Adrenal gland (tissue), 5 donors: ENCODE measurements around the gene SLC43A3.

Experiments
- POLR2A ChIP-seq, 2 donors: fragments of 450-650 bp; IDR thresholded peaks; one replicate each; pipeline ENCODE4 v1.6.1; 2017; ENCODE audit warnings: antibody characterized with exemption in 2 of 2, mild to moderate bottlenecking in 2 of 2, moderate library complexity in 1 of 2
- TF ChIP-seq, protein P1 (sequence below), 6 experiments: fragments of 450-650 bp in 4 of 6; fragments of 200-600 bp in 2 of 6; sonication (generic) in 1 of 6; IDR thresholded peaks; 1 replicate in 5 of 6; 2 replicates in 1 of 6; pipeline versions ENCODE4 v1.5.1 to v1.8.0; 2016 to 2021; ENCODE audit warnings: antibody characterized with exemption in 6 of 6, mild to moderate bottlenecking in 2 of 6, moderate library complexity in 1 of 6
- donor health status: DM: no; HTN: no; CAD: no.

DNA sequence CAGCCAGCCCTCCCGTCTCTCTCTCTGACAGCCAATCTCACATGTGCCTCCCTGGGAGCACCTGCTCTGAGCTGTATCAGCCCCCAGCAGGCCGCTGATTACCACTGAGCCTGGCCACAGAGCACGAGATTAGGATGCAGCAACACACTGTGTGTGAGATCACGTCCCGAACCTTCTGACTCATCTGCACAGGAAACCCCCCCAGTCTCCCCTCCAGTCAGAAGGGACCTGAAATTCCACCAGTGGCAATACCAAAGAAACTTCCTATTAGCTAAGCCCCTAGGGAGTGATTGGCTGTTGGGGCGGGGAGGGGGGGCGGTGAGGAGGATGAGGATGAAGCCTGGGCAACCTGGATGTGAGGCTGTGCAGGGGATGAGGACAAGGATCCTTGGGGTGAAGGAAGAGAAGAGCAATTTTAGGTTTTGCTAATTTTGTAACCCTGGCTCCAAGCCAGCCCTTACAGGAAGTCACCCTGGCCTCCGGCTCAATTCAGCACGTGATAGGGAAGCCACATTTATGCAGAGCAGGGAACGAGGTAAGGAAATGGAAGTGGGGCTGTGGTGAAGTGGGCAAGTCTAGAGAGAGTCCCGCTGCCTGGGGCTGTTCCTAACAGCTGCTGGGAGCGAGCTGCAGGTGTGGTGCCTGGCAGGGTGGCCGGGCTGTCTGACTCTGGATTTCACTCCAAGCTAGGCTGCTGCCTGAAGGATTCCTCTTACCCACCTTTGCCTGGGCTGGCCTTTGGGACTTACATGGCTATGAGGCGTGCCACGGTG, 1.9 kb downstream of the SLC43A3 start:
- TF ChIP-seq POLR2A (IDR thresholded peaks at IDR 0.05): no peak
- TF ChIP-seq, protein P1, sequence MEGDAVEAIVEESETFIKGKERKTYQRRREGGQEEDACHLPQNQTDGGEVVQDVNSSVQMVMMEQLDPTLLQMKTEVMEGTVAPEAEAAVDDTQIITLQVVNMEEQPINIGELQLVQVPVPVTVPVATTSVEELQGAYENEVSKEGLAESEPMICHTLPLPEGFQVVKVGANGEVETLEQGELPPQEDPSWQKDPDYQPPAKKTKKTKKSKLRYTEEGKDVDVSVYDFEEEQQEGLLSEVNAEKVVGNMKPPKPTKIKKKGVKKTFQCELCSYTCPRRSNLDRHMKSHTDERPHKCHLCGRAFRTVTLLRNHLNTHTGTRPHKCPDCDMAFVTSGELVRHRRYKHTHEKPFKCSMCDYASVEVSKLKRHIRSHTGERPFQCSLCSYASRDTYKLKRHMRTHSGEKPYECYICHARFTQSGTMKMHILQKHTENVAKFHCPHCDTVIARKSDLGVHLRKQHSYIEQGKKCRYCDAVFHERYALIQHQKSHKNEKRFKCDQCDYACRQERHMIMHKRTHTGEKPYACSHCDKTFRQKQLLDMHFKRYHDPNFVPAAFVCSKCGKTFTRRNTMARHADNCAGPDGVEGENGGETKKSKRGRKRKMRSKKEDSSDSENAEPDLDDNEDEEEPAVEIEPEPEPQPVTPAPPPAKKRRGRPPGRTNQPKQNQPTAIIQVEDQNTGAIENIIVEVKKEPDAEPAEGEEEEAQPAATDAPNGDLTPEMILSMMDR (IDR thresholded peaks at IDR 0.05): no peak
